Liver (tissue), 9 donors: ENCODE data around the gene CLDN1. TPM values are rescaled to one million over a fixed set of nuclear protein-coding genes. Genes with fewer than 3 reads are reported as not detected.

ENCODE experiments used
- DNase-seq: peaks from one replicate; pipeline ENCODE4 v3.0.0-alpha.2; 2017; ENCODE audit warnings: low spot score
- H3K27ac ChIP-seq, 2 donors: one replicate each; pipeline ENCODE4 v1.7.0; 2013; ENCODE audit warnings: inconsistent platforms in 2 of 2, low read length in 2 of 2, control low read depth in 1 of 2, low read depth in 1 of 2, mild to moderate bottlenecking in 1 of 2
- H3K27me3 ChIP-seq, 4 donors: one replicate each; pipeline versions ENCODE4 v1.6.1 to v1.7.0; 2013; ENCODE audit warnings: low read length in 3 of 4, inconsistent platforms in 1 of 4, mild to moderate bottlenecking in 1 of 4, moderate library complexity in 1 of 4; ENCODE audit not compliant: control insufficient read depth in 4 of 4, insufficient read depth in 4 of 4
- H3K36me3 ChIP-seq, 4 donors: one replicate each; pipeline versions ENCODE4 v1.6.1 to v1.7.0; 2013; ENCODE audit warnings: low read length in 3 of 4, mild to moderate bottlenecking in 3 of 4, low read depth in 1 of 4, moderate library complexity in 1 of 4; ENCODE audit not compliant: control insufficient read depth in 4 of 4, insufficient read depth in 3 of 4
- H3K4me1 ChIP-seq, 4 donors: one replicate each; pipeline versions ENCODE4 v1.6.1 to v1.7.0; 2013; ENCODE audit warnings: low read length in 3 of 4, mild to moderate bottlenecking in 3 of 4, moderate library complexity in 1 of 4; ENCODE audit not compliant: control insufficient read depth in 4 of 4, insufficient read depth in 4 of 4
- H3K4me3 ChIP-seq, 3 donors: one replicate each; pipeline versions ENCODE4 v1.6.1 to v1.7.0; 2013; ENCODE audit warnings: low read length in 3 of 3, control low read depth in 1 of 3, low read depth in 1 of 3, mild to moderate bottlenecking in 1 of 3
- H3K9ac ChIP-seq, 2 donors: one replicate each; pipeline ENCODE4 v1.7.0; 2013; ENCODE audit warnings: low read length in 2 of 2, mild to moderate bottlenecking in 2 of 2, moderate library complexity in 2 of 2, control low read depth in 1 of 2, low read depth in 1 of 2
- H3K9me3 ChIP-seq, 4 donors: one replicate each; pipeline versions ENCODE4 v1.6.1 to v1.7.0; 2013; ENCODE audit warnings: low read length in 3 of 4; ENCODE audit not compliant: control insufficient read depth in 4 of 4
- EGR1 ChIP-seq, 2 donors: IDR thresholded peaks; 2 replicates each; pipeline ENCODE4 v1.6.1; 2016 to 2018; ENCODE audit warnings: antibody characterized with exemption in 2 of 2, low read depth in 2 of 2
- FOXA1 ChIP-seq: IDR thresholded peaks from 2 replicates; pipeline ENCODE4 v1.6.1; 2016; ENCODE audit warnings: antibody characterized with exemption
- FOXA2 ChIP-seq: IDR thresholded peaks from 2 replicates; pipeline ENCODE4 v1.6.1; 2016; ENCODE audit warnings: antibody characterized with exemption
- GABPA ChIP-seq, 2 donors: IDR thresholded peaks in 1 of 2; conservative IDR thresholded peaks in 1 of 2; 2 replicates each; pipeline ENCODE4 v1.6.1; 2016; ENCODE audit warnings: antibody characterized with exemption in 2 of 2, mild to moderate bottlenecking in 1 of 2, moderate library complexity in 1 of 2
- HNF4A ChIP-seq, 2 donors: conservative IDR thresholded peaks; 2 replicates each; pipeline ENCODE4 v1.6.1; 2016; ENCODE audit warnings: antibody characterized with exemption in 2 of 2, mild to moderate bottlenecking in 2 of 2
- JUND ChIP-seq, 2 donors: IDR thresholded peaks; 2 replicates each; pipeline ENCODE4 v1.6.1; 2016; ENCODE audit warnings: antibody characterized with exemption in 2 of 2
- MAX ChIP-seq: IDR thresholded peaks from 2 replicates; pipeline ENCODE4 v1.6.1; 2016; ENCODE audit warnings: antibody characterized with exemption
- NR2F2 ChIP-seq: IDR thresholded peaks from 2 replicates; pipeline ENCODE4 v1.6.1; 2016; ENCODE audit warnings: antibody characterized with exemption
- RAD21 ChIP-seq, 2 donors: IDR thresholded peaks; 2 replicates each; pipeline ENCODE4 v1.6.1; 2016; ENCODE audit warnings: antibody characterized with exemption in 2 of 2, mild to moderate bottlenecking in 2 of 2
- RXRA ChIP-seq, 2 donors: IDR thresholded peaks; 2 replicates each; pipeline ENCODE4 v1.6.1; 2017 to 2018; ENCODE audit warnings: antibody characterized with exemption in 2 of 2, mild to moderate bottlenecking in 1 of 2
- SP1 ChIP-seq: IDR thresholded peaks from 2 replicates; pipeline ENCODE4 v1.6.1; 2018; ENCODE audit warnings: antibody characterized with exemption, mild to moderate bottlenecking
- ZBTB33 ChIP-seq: IDR thresholded peaks from 2 replicates; pipeline ENCODE4 v1.6.1; 2016; ENCODE audit warnings: antibody characterized with exemption
- WGBS: extraction: QIAGEN DNeasy Blood & Tissue Kit; methylation state at CpG from one replicate; pipeline ENCODE4 v1.1.7; 2013; 5-methylcytosine and 5-hydroxymethylcytosine counted together
- polyA plus RNA-seq, 2 donors: library from polyadenylated mRNA; stranded (reverse) in 1 of 2; unstranded in 1 of 2; fragments of 200-250 nt in 1 of 2; fragments of >200 nt in 1 of 2; fragmentation: Nextera tagmentation in 1 of 2; extraction: Ambion mirVana in 1 of 2; gene quantifications; one replicate each; pipeline versions ENCODE4 v1.2.1 to v1.2.3, GENCODE V29; 2013 to 2015
- total RNA-seq, 2 donors: library from RNA; depleted of rRNA; stranded (reverse); fragments of >200 nt; gene quantifications; one replicate each; pipeline ENCODE4 v1.2.3, GENCODE V29; 2014
- TF ChIP-seq, protein P1 (sequence below): IDR thresholded peaks from 2 replicates; pipeline ENCODE4 v1.6.1; 2016; ENCODE audit warnings: antibody characterized with exemption, mild to moderate bottlenecking
- donor health status: healthy.
- donor health status: healthy.
- donor health status: healthy.
- donor health status: healthy.
- donor health status: healthy.

The CLDN1 gene
- total and polyA plus RNA-seq, 4 donors: 57.8 to 92.0 (median 87.3) TPM

DNA sequence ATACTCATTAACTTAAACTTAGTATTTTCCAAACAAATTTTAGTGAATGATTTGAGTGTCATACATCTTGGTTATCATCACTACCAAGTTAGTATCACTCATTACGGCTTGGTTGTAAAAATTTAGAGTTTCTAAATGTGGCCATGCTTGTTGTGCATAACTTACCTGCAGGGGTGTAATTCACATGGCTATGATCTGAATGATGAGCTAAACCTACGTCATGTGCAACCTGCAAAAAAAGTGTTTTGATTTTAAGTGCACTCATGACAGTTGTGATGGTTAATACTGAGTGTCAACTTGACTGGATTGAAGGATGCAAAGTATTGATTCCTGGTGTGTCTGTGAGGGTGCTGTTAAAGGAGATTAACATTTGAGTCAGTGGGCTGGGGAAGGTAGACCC, 48.1 kb upstream of the CLDN1 start:
- no peaks in the 10 kb centered on the region for H3K36me3 ChIP-seq
- no peak for DNase-seq
- H3K9me3 ChIP-seq: no peaks in the 10 kb centered on the region
- no peak overlapping the region for H3K9ac ChIP-seq
- H3K4me1 ChIP-seq: no peaks in the 10 kb centered on the region
- TF ChIP-seq GABPA (IDR thresholded peaks at IDR 0.05 in 1 of 2, conservative IDR thresholded peaks at IDR 0.05 in 1 of 2) (no peak), ZBTB33 (no peak), EGR1 (IDR thresholded peaks at IDR 0.05; ENCODE audit: low read depth in 2 of 2) (no peak), FOXA1 (no peak), NR2F2 (no peak), FOXA2 (no peak), RAD21 (IDR thresholded peaks at IDR 0.05) (no peak), MAX (no peak)
- TF ChIP-seq, protein P1, sequence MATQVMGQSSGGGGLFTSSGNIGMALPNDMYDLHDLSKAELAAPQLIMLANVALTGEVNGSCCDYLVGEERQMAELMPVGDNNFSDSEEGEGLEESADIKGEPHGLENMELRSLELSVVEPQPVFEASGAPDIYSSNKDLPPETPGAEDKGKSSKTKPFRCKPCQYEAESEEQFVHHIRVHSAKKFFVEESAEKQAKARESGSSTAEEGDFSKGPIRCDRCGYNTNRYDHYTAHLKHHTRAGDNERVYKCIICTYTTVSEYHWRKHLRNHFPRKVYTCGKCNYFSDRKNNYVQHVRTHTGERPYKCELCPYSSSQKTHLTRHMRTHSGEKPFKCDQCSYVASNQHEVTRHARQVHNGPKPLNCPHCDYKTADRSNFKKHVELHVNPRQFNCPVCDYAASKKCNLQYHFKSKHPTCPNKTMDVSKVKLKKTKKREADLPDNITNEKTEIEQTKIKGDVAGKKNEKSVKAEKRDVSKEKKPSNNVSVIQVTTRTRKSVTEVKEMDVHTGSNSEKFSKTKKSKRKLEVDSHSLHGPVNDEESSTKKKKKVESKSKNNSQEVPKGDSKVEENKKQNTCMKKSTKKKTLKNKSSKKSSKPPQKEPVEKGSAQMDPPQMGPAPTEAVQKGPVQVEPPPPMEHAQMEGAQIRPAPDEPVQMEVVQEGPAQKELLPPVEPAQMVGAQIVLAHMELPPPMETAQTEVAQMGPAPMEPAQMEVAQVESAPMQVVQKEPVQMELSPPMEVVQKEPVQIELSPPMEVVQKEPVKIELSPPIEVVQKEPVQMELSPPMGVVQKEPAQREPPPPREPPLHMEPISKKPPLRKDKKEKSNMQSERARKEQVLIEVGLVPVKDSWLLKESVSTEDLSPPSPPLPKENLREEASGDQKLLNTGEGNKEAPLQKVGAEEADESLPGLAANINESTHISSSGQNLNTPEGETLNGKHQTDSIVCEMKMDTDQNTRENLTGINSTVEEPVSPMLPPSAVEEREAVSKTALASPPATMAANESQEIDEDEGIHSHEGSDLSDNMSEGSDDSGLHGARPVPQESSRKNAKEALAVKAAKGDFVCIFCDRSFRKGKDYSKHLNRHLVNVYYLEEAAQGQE: no peak
- H3K27me3 ChIP-seq: no peaks in the 10 kb centered on the region
- H3K27ac ChIP-seq: no peak overlapping the region
- no peak overlapping the region for H3K4me3 ChIP-seq
- WGBS: 93% methylated on average over 2 of the region's 2 CpGs

GRCh38 chr3:190369668-190370295, 47.5 kb upstream of the CLDN1 start:
- no peaks in the 10 kb centered on the region for H3K27me3 ChIP-seq
- no peak overlapping the region for H3K4me3 ChIP-seq
- H3K36me3 ChIP-seq: no peaks in the 10 kb centered on the region
- DNase-seq: no peak
- H3K9me3 ChIP-seq: no peaks in the 10 kb centered on the region
- TF ChIP-seq RXRA (IDR thresholded peaks at IDR 0.05): no peak
- no peak for TF ChIP-seq GABPA (IDR thresholded peaks at IDR 0.05 in 1 of 2, conservative IDR thresholded peaks at IDR 0.05 in 1 of 2)
- no peak for TF ChIP-seq HNF4A (conservative IDR thresholded peaks at IDR 0.05)
- TF ChIP-seq FOXA2: no peak
- TF ChIP-seq ZBTB33: no peak
- TF ChIP-seq JUND (IDR thresholded peaks at IDR 0.05): no peak
- no peak for TF ChIP-seq SP1
- TF ChIP-seq, protein P1: no peak
- H3K9ac ChIP-seq: no peak overlapping the region
- H3K4me1 ChIP-seq: no peaks in the 10 kb centered on the region
- H3K27ac ChIP-seq: no peak overlapping the region
- WGBS: 90% methylated on average over 5 of the region's 5 CpGs
